SU-DHL-6 (cell line): ENCODE results near the gene DSC2.

Experiments
- H2AFZ ChIP-seq: fragments of 200-600 bp; sonication (generic); 2 replicates; pipeline ENCODE4 v1.6.1; 2014; ENCODE audit warnings: low read depth, mild to moderate bottlenecking, moderate library complexity, mixed read lengths, antibody characterized with exemption, low read length; ENCODE audit not compliant: severe bottlenecking
- H3F3A ChIP-seq: fragments of 200-600 bp; shearing (Covaris generic); 2 replicates; pipeline ENCODE4 v1.6.0; 2016; ENCODE audit warnings: antibody characterized with exemption, mild to moderate bottlenecking; ENCODE audit not compliant: insufficient read depth
- H3K27ac ChIP-seq: fragments of 200-600 bp; sonication (generic); 2 replicates; pipeline ENCODE4 v1.5.1; 2016; ENCODE audit warnings: low read depth, mild to moderate bottlenecking, low read length, moderate library complexity, mixed read lengths
- H3K27me3 ChIP-seq: fragments of 200-600 bp; sonication (generic), shearing (Covaris generic); 2 replicates; pipeline ENCODE4 v1.6.0; 2014; ENCODE audit warnings: mild to moderate bottlenecking, low read length
- H3K36me3 ChIP-seq: fragments of 200-600 bp; sonication (generic); 2 replicates; pipeline ENCODE4 v1.6.1; 2014; ENCODE audit warnings: mild to moderate bottlenecking, low read length, mixed read lengths
- H3K4me2 ChIP-seq: fragments of 300-600, 200-600 bp; shearing (Covaris generic), sonication (generic); 2 replicates; pipeline ENCODE4 v1.6.0; 2014; ENCODE audit warnings: low read length, low read depth, mild to moderate bottlenecking; ENCODE audit not compliant: poor library complexity, severe bottlenecking
- H3K4me3 ChIP-seq: fragments of 200-600 bp; sonication (generic); 2 replicates; pipeline ENCODE4 v1.5.1; 2014; ENCODE audit warnings: antibody characterized with exemption, low read length, mild to moderate bottlenecking, mixed read lengths; ENCODE audit not compliant: insufficient read depth, poor library complexity, severe bottlenecking
- H3K79me2 ChIP-seq: fragments of 200-600 bp; sonication (generic); 2 replicates; pipeline ENCODE4 v1.6.1; 2014; ENCODE audit warnings: mild to moderate bottlenecking, low read length, moderate library complexity; ENCODE audit not compliant: insufficient read depth
- H3K9ac ChIP-seq: fragments of 200-600 bp; sonication (generic); 2 replicates; pipeline ENCODE4 v1.7.0; 2014; ENCODE audit warnings: mild to moderate bottlenecking, low read length
- H3K9me2 ChIP-seq: fragments of 200-600 bp; sonication (generic); replicated peaks from 2 replicates; pipeline ENCODE4 v1.6.1; 2014; ENCODE audit warnings: low read length; ENCODE audit not compliant: insufficient read depth
- H3K9me3 ChIP-seq: fragments of 200-600 bp; sonication (generic); 2 replicates; pipeline ENCODE4 v1.6.1; 2014; ENCODE audit warnings: low read length, mixed read lengths; ENCODE audit not compliant: insufficient read depth
- H4K20me1 ChIP-seq: fragments of 200-600 bp; sonication (generic); 2 replicates; pipeline ENCODE4 v1.6.1; 2014; ENCODE audit warnings: low read depth, mild to moderate bottlenecking, antibody characterized with exemption, low read length, moderate library complexity, mixed read lengths
- CTCF ChIP-seq: fragments of 200-600 bp; sonication (generic); IDR thresholded peaks from one replicate; pipeline ENCODE4 v1.5.1; 2017; ENCODE audit warnings: antibody characterized with exemption, mild to moderate bottlenecking, low read length, moderate library complexity; ENCODE audit not compliant: insufficient read depth, poor library complexity, severe bottlenecking
- EZH2phosphoT487 ChIP-seq: fragments of 200-600 bp; sonication (generic), shearing (Covaris generic); conservative IDR thresholded peaks from 2 replicates; pipeline ENCODE4 v1.6.1; 2018; ENCODE audit warnings: mild to moderate bottlenecking, antibody characterized with exemption, low read length, moderate library complexity, mixed read lengths

The DSC2 gene

GRCh38 chr18:31098878-31099277 is 3.3 kb downstream of the DSC2 start:
- no peaks in the 10 kb centered on the region for H3K9me3 ChIP-seq
- no peaks in the 10 kb centered on the region for H3K9me2 ChIP-seq
- H3K27me3 ChIP-seq = no peaks in the 10 kb centered on the region
- no peaks in the 10 kb centered on the region for H3K79me2 ChIP-seq
- H2AFZ ChIP-seq = no peak overlapping the region
- TF ChIP-seq EZH2phosphoT487 (no peak), CTCF (no peak)
- no peak overlapping the region for H3K4me2 ChIP-seq
- H4K20me1 ChIP-seq = no peaks in the 10 kb centered on the region
- H3K27ac ChIP-seq = no peak overlapping the region
- no peaks in the 10 kb centered on the region for H3K36me3 ChIP-seq
- no peak overlapping the region for H3K9ac ChIP-seq
- no peaks in the 10 kb centered on the region for H3F3A ChIP-seq
- H3K4me3 ChIP-seq = no peak overlapping the region

- Histone ChIP-seq H3K9me2 (no peaks in the 10 kb centered on the region), H3K79me2 (no peaks in the 10 kb centered on the region), H3K27me3 (no peaks in the 10 kb centered on the region), H3K27ac (no peak overlapping the region), H3K4me2 (no peak overlapping the region), H3K4me3 (no peak overlapping the region), H2AFZ (no peak overlapping the region), H3F3A (no peaks in the 10 kb centered on the region), H4K20me1 (no peaks in the 10 kb centered on the region), H3K9ac (no peak overlapping the region), H3K9me3 (no peaks in the 10 kb centered on the region), H3K36me3 (no peaks in the 10 kb centered on the region)
- TF ChIP-seq CTCF (no peak), EZH2phosphoT487 (no peak)
Measured at GRCh38 chr18:31097666-31098065, 4.6 kb downstream of the DSC2 start.

GRCh38 chr18:31093880-31094279 is 8.3 kb downstream of the DSC2 start:
- Histone ChIP-seq H3K9me2 (no peaks in the 10 kb centered on the region), H3F3A (no peaks in the 10 kb centered on the region), H3K9me3 (no peaks in the 10 kb centered on the region), H2AFZ (no peak overlapping the region), H3K36me3 (no peaks in the 10 kb centered on the region), H3K4me2 (no peak overlapping the region), H3K9ac (no peak overlapping the region), H3K79me2 (no peaks in the 10 kb centered on the region), H3K27me3 (no peaks in the 10 kb centered on the region), H4K20me1 (no peaks in the 10 kb centered on the region), H3K4me3 (no peak overlapping the region), H3K27ac (no peak overlapping the region)
- TF ChIP-seq EZH2phosphoT487 (no peak), CTCF (no peak)

- no peaks in the 10 kb centered on the region for H3K36me3 ChIP-seq
- no peaks in the 10 kb centered on the region for H3F3A ChIP-seq
- TF ChIP-seq EZH2phosphoT487 (no peak), CTCF (no peak)
- no peaks in the 10 kb centered on the region for H3K79me2 ChIP-seq
- H3K9me2 ChIP-seq = no peaks in the 10 kb centered on the region
- H4K20me1 ChIP-seq = no peaks in the 10 kb centered on the region
- no peaks in the 10 kb centered on the region for H3K9me3 ChIP-seq
- H2AFZ ChIP-seq = no peak overlapping the region
- H3K4me2 ChIP-seq = no peak overlapping the region
- no peak overlapping the region for H3K27ac ChIP-seq
- H3K27me3 ChIP-seq = no peaks in the 10 kb centered on the region
- no peak overlapping the region for H3K4me3 ChIP-seq
- no peak overlapping the region for H3K9ac ChIP-seq
Measured at GRCh38 chr18:31093294-31093693, 8.9 kb downstream of the DSC2 start.
